GM13976 (cell line): ENCODE measurements around the gene MINPP1.

Experiments used
- DNase-seq: peaks from one replicate; pipeline ENCODE4 v3.0.0; 2012; ENCODE audit warnings: low spot score
- in situ Hi-C: fragments of 300-500 bp; cut with MboI; formaldehyde crosslinking; loops from one replicate; pipeline ENCODE4 v1.12.0; 2022; ENCODE audit warnings: low sequenced_read_pairs, mixed read lengths, inconsistent platforms; ENCODE audit not compliant: unreplicated experiment
- TF ChIP-seq, protein P1 (sequence below): IDR thresholded peaks from 2 replicates; pipeline ENCODE4 v1.5.1; 2012; ENCODE audit warnings: borderline replicate concordance, mild to moderate bottlenecking; ENCODE audit not compliant: insufficient read depth; ENCODE audit errors: extremely low read depth, missing control alignments, control extremely low read depth

MINPP1 gene

GRCh38 chr10:87594864-87595263, 90.2 kb downstream of the MINPP1 start:
- TF ChIP-seq, protein P1, sequence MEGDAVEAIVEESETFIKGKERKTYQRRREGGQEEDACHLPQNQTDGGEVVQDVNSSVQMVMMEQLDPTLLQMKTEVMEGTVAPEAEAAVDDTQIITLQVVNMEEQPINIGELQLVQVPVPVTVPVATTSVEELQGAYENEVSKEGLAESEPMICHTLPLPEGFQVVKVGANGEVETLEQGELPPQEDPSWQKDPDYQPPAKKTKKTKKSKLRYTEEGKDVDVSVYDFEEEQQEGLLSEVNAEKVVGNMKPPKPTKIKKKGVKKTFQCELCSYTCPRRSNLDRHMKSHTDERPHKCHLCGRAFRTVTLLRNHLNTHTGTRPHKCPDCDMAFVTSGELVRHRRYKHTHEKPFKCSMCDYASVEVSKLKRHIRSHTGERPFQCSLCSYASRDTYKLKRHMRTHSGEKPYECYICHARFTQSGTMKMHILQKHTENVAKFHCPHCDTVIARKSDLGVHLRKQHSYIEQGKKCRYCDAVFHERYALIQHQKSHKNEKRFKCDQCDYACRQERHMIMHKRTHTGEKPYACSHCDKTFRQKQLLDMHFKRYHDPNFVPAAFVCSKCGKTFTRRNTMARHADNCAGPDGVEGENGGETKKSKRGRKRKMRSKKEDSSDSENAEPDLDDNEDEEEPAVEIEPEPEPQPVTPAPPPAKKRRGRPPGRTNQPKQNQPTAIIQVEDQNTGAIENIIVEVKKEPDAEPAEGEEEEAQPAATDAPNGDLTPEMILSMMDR = no peak
- in situ Hi-C loops = no loop called here
- DNase-seq = no peak

DNA sequence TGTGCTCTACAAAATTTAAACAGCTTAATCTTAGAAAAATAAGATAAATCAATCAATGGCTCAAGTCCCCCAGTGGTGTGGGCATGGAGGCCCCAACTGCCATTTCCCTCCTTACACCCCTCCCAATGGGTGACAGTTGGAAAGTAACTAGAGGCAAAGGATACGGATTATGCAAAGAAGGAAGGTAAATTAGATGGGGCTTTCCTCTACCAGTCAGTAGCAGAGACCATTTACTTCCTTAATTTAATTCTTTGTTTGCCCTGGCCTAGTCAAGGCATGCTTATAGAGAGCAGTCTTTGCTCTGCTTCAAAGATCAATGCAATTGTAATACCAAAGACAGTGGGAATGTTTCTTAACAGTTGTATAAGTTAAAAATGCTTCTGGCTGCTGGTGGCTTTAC, 91.7 kb downstream of the MINPP1 start:
- DNase-seq = no peak
- TF ChIP-seq, protein P1 = no peak
- in situ Hi-C loops = no loop called here

GRCh38 chr10:87598700-87599099, 94.0 kb downstream of the MINPP1 start:
- TF ChIP-seq, protein P1 = no peak
- in situ Hi-C loops = no loop called here
- DNase-seq = no peak

DNA sequence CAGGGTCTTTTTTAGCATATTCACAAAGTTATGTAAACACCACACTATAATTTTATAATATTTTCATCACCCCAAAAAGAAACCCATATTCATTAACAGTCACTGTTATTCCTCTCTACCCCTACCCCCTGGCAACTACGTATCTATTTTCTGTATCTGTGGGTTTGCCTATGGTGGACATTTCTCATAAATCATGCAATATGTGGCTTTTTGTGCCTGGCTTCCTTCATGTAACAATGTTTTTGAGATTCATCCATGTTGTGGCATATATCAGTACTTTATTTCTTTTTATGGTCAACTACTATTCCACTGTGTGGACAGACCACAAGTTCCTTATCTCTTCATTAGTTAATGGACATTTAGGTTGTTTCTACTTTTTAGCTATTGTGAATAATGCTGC, 95.9 kb downstream of the MINPP1 start:
- in situ Hi-C loops = no loop called here
- TF ChIP-seq, protein P1 = no peak
- no peak for DNase-seq
